HepG2 (cell line): ENCODE results near the gene PDGFA. TPM values are rescaled to one million over a fixed set of nuclear protein-coding genes. Genes with fewer than 3 reads are reported as not detected.

Experiments
- ATM ChIP-seq: fragments of 450-650 bp; IDR thresholded peaks from 2 replicates; pipeline ENCODE4 v1.7.1; 2017; ENCODE audit warnings: mild to moderate bottlenecking, borderline replicate concordance
- ETV5 ChIP-seq: IDR thresholded peaks from 2 replicates; pipeline ENCODE4 v1.6.1; 2018; ENCODE audit warnings: missing biosample characterization, missing genetic modification reagents, inconsistent platforms, borderline replicate concordance
- GABPA ChIP-seq, 2 experiments: IDR thresholded peaks; 2 replicates each; pipeline ENCODE4 v1.6.1; 2011 to 2016; ENCODE audit warnings: low read depth in 2 of 2, low read length in 1 of 2, missing biosample characterization in 1 of 2, missing genetic modification characterization in 1 of 2
- IKZF1 ChIP-seq: fragments of 450-650 bp; IDR thresholded peaks from 2 replicates; pipeline ENCODE4 v1.7.1; 2016
- KDM5B ChIP-seq: sonication (generic); formaldehyde crosslinking; IDR thresholded peaks from 2 replicates; pipeline ENCODE4 v1.4.0; 2020; ENCODE audit warnings: missing genetic modification reagents, mild to moderate bottlenecking, borderline replicate concordance
- MXD4 ChIP-seq: IDR thresholded peaks from 2 replicates; pipeline ENCODE4 v1.6.1; 2016; ENCODE audit warnings: mild to moderate bottlenecking, missing biosample characterization, missing genetic modification reagents
- PAXIP1 ChIP-seq: sonication (generic); formaldehyde crosslinking; conservative IDR thresholded peaks from 2 replicates; pipeline ENCODE4 v1.4.0; 2020; ENCODE audit warnings: mild to moderate bottlenecking, missing genetic modification reagents, moderate library complexity
- PHF21A ChIP-seq: sonication (generic); formaldehyde crosslinking; IDR thresholded peaks from 2 replicates; pipeline ENCODE4 v1.5.0; 2020; ENCODE audit warnings: mild to moderate bottlenecking, missing genetic modification reagents
- RBM39 ChIP-seq: fragments of 200-400 bp; formaldehyde crosslinking; IDR thresholded peaks from one replicate; pipeline ENCODE4 v1.6.1; 2018; ENCODE audit warnings: antibody characterized with exemption, mild to moderate bottlenecking, low read depth, low read length; ENCODE audit not compliant: poor library complexity, severe bottlenecking
- RNF2 ChIP-seq: fragments of 450-650 bp; conservative IDR thresholded peaks from 2 replicates; pipeline ENCODE4 v1.6.1; 2016; ENCODE audit warnings: low read depth
- U2AF1 ChIP-seq: fragments of 200-400 bp; formaldehyde crosslinking; optimal IDR thresholded peaks from 2 replicates; pipeline ENCODE3; 2017; ENCODE audit warnings: mild to moderate bottlenecking, low read depth, low read length
- ZBTB7A ChIP-seq: sonication (generic); formaldehyde crosslinking; IDR thresholded peaks from 2 replicates; pipeline ENCODE4 v1.8.0; 2022; ENCODE audit warnings: mild to moderate bottlenecking, missing genetic modification reagents
- ZFP36 ChIP-seq: fragments of 150-350 bp; IDR thresholded peaks from 2 replicates; pipeline ENCODE4 v1.6.1; 2018; ENCODE audit warnings: borderline replicate concordance, low read length, low read depth; ENCODE audit not compliant: partially characterized antibody
- ZNF280B ChIP-seq: sonication (generic); formaldehyde crosslinking; IDR thresholded peaks from 2 replicates; pipeline ENCODE4 v1.5.0; 2020; ENCODE audit warnings: missing genetic modification reagents, mild to moderate bottlenecking, borderline replicate concordance
- ZNF3 ChIP-seq: IDR thresholded peaks from 2 replicates; pipeline ENCODE4 v1.7.0; 2017; ENCODE audit warnings: inconsistent platforms
- ZNF367 ChIP-seq: sonication (generic); formaldehyde crosslinking; IDR thresholded peaks from 2 replicates; pipeline ENCODE4 v1.4.0; 2020; ENCODE audit warnings: missing genetic modification reagents, borderline replicate concordance
- ZNF558 ChIP-seq: sonication (generic); formaldehyde crosslinking; IDR thresholded peaks from 2 replicates; pipeline ENCODE4 v1.9.0; 2022; ENCODE audit warnings: mild to moderate bottlenecking, missing genetic modification reagents, borderline replicate concordance
- ZNF598 ChIP-seq: sonication (generic); formaldehyde crosslinking; IDR thresholded peaks from 2 replicates; pipeline ENCODE4 v1.5.1; 2020; ENCODE audit warnings: mild to moderate bottlenecking, missing genetic modification reagents, borderline replicate concordance
- ZNF607 ChIP-seq: sonication (generic); formaldehyde crosslinking; IDR thresholded peaks from 2 replicates; pipeline ENCODE4 v1.5.1; 2020; ENCODE audit warnings: missing genetic modification reagents, mild to moderate bottlenecking, borderline replicate concordance
- ZNF616 ChIP-seq: sonication (generic); formaldehyde crosslinking; IDR thresholded peaks from 2 replicates; pipeline ENCODE4 v1.5.0; 2020; ENCODE audit warnings: low read depth, mild to moderate bottlenecking, missing genetic modification reagents
- ZNF747 ChIP-seq: sonication (generic); formaldehyde crosslinking; IDR thresholded peaks from 2 replicates; pipeline ENCODE4 v1.8.1; 2023; ENCODE audit warnings: missing genetic modification reagents, mild to moderate bottlenecking, borderline replicate concordance
- ZNF766 ChIP-seq: sonication (generic); formaldehyde crosslinking; IDR thresholded peaks from 2 replicates; pipeline ENCODE4 v1.5.0; 2020; ENCODE audit warnings: missing genetic modification reagents, borderline replicate concordance
- ZXDC ChIP-seq: sonication (generic); formaldehyde crosslinking; IDR thresholded peaks from 2 replicates; pipeline ENCODE4 v1.5.0; 2020; ENCODE audit warnings: mild to moderate bottlenecking, missing genetic modification reagents
- polyA plus RNA-seq, 8 experiments: library from polyadenylated mRNA; depleted of rRNA in 3 of 8; stranded (reverse) in 7 of 8; unstranded in 1 of 8; fragments of >200 nt; fragmentation: Illumina TruSeq in 4 of 8; extraction: Trizol in 4 of 8; gene quantifications; 2 replicates each; pipeline versions ENCODE4 v1.2.1 to v1.2.3, GENCODE V29; 2011 to 2016; ENCODE audit warnings: low read depth in 4 of 8, missing spikeins in 1 of 8, mixed read lengths in 1 of 8; ENCODE audit not compliant: insufficient read depth in 1 of 8
- total RNA-seq, 5 experiments: library from RNA; depleted of rRNA; stranded (reverse); fragments of >200 nt; fragmentation: Illumina TruSeq; extraction: Trizol; gene quantifications; 2 replicates each; pipeline ENCODE4 v1.2.3, GENCODE V29; 2016; ENCODE audit warnings: low read depth in 1 of 5

The PDGFA gene
- total and polyA plus RNA-seq, 2 of the 13 experiments (the other 11 are each of a cell fraction or from before 2014, with no cell fraction given) = 1.5 to 3.4 TPM

- TF ChIP-seq ZNF607 (CRISPR knock-in tag) (no peak), ZNF3 (CRISPR knock-in tag) (no peak), ZNF558 (CRISPR knock-in tag) (no peak), ZFP36 (peak; percentile 83), ZNF598 (no peak), PAXIP1 (CRISPR knock-in tag) (peak; percentile 40), U2AF1 (no peak), IKZF1 (no peak), ZXDC (CRISPR knock-in tag) (no peak), PHF21A (CRISPR knock-in tag) (no peak), RNF2 (no peak), RBM39 (no peak), KDM5B (CRISPR knock-in tag) (no peak), GABPA (IDR thresholded peaks at IDR 0.05; ENCODE audit: low read depth, low read length) (no peak), GABPA (CRISPR knock-in tag; IDR thresholded peaks at IDR 0.05; ENCODE audit: low read depth) (no peak), ZNF766 (no peak), ZNF280B (no peak), ZNF616 (CRISPR knock-in tag) (no peak), ATM (no peak), ZNF747 (peak; percentile 25; the same call in 1 of the 2 replicates), MXD4 (CRISPR knock-in tag) (no peak), ETV5 (CRISPR knock-in tag) (peak; percentile 48; the same call in 1 of the 2 replicates), ZNF367 (CRISPR knock-in tag) (no peak), ZBTB7A (CRISPR knock-in tag) (no peak)
These were observed 18.4 kb upstream of the PDGFA start (continued) for GRCh38 chr7:537911-538634.
